Natural killer cell (primary cell): Measurements from ENCODE around the gene ANKRD34A. TPM values are rescaled to one million over a fixed set of nuclear protein-coding genes. Genes with fewer than 3 reads are reported as not detected.

Experiments
- ATAC-seq, 3 donors: fragments of 150-1000 bp in 2 of 3; fragments of 200-7000 bp in 1 of 3; cut with Tn5 transposase; 1 replicate in 1 of 3; 2 replicates in 2 of 3; pipeline ENCODE4 v1.10.0; 2021; ENCODE audit warnings: mild to moderate bottlenecking in 2 of 3, moderate library complexity in 2 of 3
- DNase-seq, 2 donors: peaks; one replicate each; pipeline versions ENCODE4 v3.0.0 to v3.0.0-alpha.2; 2013 to 2021; ENCODE audit warnings: mixed read lengths in 1 of 2
- H3K27ac ChIP-seq: one replicate; pipeline ENCODE4 v1.5.1; 2013; ENCODE audit warnings: mild to moderate bottlenecking, low read length
- H3K27me3 ChIP-seq: one replicate; pipeline ENCODE4 v1.6.1; 2013; ENCODE audit warnings: low read length; ENCODE audit not compliant: control insufficient read depth, insufficient read depth
- H3K36me3 ChIP-seq: one replicate; pipeline ENCODE4 v1.6.1; 2013; ENCODE audit warnings: low read length; ENCODE audit not compliant: control insufficient read depth, insufficient read depth
- H3K4me1 ChIP-seq: one replicate; pipeline ENCODE4 v1.6.1; 2013; ENCODE audit warnings: low read length; ENCODE audit not compliant: control insufficient read depth, insufficient read depth
- H3K4me3 ChIP-seq: one replicate; pipeline ENCODE4 v1.5.1; 2013; ENCODE audit warnings: low read length
- H3K9me3 ChIP-seq: one replicate; pipeline ENCODE4 v1.6.1; 2013; ENCODE audit warnings: low read length; ENCODE audit not compliant: control insufficient read depth, insufficient read depth
- H3K27ac Mint-ChIP-seq, 2 donors: one replicate each; pipeline ENCODE4 v1.8.0; 2022; ENCODE audit warnings: mild to moderate bottlenecking in 2 of 2, mixed read lengths in 2 of 2, moderate library complexity in 1 of 2
- H3K27me3 Mint-ChIP-seq, 2 donors: one replicate each; pipeline ENCODE4 v1.8.0; 2022; ENCODE audit warnings: low read depth in 2 of 2, mixed read lengths in 2 of 2
- H3K36me3 Mint-ChIP-seq: one replicate; pipeline ENCODE4 v1.8.0; 2022; ENCODE audit warnings: mixed read lengths
- H3K4me1 Mint-ChIP-seq, 2 donors: one replicate each; pipeline ENCODE4 v1.8.0; 2022; ENCODE audit warnings: mixed read lengths in 2 of 2
- H3K4me3 Mint-ChIP-seq: one replicate; pipeline ENCODE4 v1.8.0; 2022; ENCODE audit warnings: mild to moderate bottlenecking, moderate library complexity, mixed read lengths
- H3K9me3 Mint-ChIP-seq, 2 donors: one replicate each; pipeline ENCODE4 v1.8.0; 2022; ENCODE audit warnings: mixed read lengths in 2 of 2
- WGBS: methylation state at CpG from one replicate; pipeline ENCODE4 v1.1.7; 2013; ENCODE audit warnings: missing lambda C conversion rate; ENCODE audit not compliant: insufficient coverage; 5-methylcytosine and 5-hydroxymethylcytosine counted together
- intact Hi-C: fragments of 100-400 bp; cut with micrococcal nuclease; formaldehyde crosslinking; loops from one replicate; pipeline ENCODE4 v1.14.2; 2022
- total RNA-seq, 4 donors: library from RNA; stranded (reverse); fragments of 120-200 nt in 1 of 4; gene quantifications; one replicate each; pipeline versions ENCODE4 v1.2.3 to v1.2.4, GENCODE V29; 2013 to 2022
- TF ChIP-seq, protein P1 (sequence below): fragments of 200-600 bp; IDR thresholded peaks from one replicate; pipeline ENCODE4 v1.8.0; 2022; ENCODE audit warnings: antibody characterized with exemption

Gene ANKRD34A
- total RNA-seq, 3 donors from 2014 or later (not counting 1 experiment from before 2014, with no cell fraction given): 1.4 to 1.9 (median 1.4) TPM

DNA sequence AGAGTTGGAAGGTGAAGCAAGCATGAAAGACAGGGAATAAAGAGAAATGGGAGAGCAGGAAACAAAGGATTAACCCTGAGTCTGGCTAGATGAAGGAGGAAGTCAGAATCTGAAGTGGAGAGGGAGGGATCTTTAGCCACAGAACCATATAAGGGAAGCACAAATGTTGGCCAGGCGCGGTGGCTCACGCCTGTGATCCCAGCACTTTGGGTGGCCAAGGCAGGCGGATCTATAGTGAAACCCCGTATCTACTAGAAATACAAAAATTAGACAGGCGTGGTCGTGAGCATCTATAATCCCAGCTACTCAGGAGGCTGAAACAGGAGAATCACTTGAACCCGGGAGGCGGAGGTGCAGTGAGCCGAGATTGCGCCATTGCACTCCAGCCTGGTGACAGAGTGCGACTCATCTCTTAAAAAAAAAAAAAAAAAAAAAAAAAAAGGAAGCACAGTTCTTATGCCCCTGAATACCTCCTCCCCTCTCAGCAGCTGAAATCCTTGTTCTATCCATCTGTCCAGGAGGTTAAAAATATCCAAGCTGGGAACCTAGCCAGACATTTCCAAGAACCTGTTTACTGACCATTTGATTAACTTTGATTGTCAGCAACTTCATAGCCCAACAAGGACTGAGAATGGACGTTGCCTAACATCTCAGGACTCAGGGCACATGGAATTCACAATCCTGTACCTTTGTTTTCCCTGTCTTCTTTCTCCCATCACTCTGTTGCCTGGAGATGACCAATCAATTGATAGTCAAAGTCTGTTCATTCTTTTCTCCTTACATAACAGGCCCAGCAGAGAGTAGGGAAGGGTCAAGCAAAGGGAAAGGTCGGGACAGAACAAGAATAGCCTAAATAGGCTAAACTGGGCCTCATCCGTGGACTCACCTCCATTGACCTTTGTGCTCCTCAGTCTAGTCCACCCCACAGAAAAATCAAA lies 21.4 kb upstream of the ANKRD34A start:
- ATAC-seq (peak in 1 of 3 donors; percentile 34), DNase-seq (peak in 1 of 2 donors; percentile 12)
- no peaks in the 10 kb centered on the region for H3K9me3 ChIP-seq
- H3K27me3 Mint-ChIP-seq: no peaks in the 10 kb centered on the region
- peak overlapping the region; percentile 45 for H3K27ac ChIP-seq
- H3K4me3 ChIP-seq: no peak overlapping the region
- H3K9me3 Mint-ChIP-seq: no peaks in the 10 kb centered on the region
- TF ChIP-seq, protein P1, sequence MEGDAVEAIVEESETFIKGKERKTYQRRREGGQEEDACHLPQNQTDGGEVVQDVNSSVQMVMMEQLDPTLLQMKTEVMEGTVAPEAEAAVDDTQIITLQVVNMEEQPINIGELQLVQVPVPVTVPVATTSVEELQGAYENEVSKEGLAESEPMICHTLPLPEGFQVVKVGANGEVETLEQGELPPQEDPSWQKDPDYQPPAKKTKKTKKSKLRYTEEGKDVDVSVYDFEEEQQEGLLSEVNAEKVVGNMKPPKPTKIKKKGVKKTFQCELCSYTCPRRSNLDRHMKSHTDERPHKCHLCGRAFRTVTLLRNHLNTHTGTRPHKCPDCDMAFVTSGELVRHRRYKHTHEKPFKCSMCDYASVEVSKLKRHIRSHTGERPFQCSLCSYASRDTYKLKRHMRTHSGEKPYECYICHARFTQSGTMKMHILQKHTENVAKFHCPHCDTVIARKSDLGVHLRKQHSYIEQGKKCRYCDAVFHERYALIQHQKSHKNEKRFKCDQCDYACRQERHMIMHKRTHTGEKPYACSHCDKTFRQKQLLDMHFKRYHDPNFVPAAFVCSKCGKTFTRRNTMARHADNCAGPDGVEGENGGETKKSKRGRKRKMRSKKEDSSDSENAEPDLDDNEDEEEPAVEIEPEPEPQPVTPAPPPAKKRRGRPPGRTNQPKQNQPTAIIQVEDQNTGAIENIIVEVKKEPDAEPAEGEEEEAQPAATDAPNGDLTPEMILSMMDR: no peak
- intact Hi-C loops: no loop called here
- no peaks in the 10 kb centered on the region for H3K36me3 Mint-ChIP-seq
- no peaks in the 10 kb centered on the region for H3K27me3 ChIP-seq
- H3K27ac Mint-ChIP-seq: peak overlapping the region in 1 of 2 donors; percentile 35
- peak overlapping the region; percentile 7 for H3K4me3 Mint-ChIP-seq
- H3K4me1 ChIP-seq: peaks cover 40% of the 10 kb centered on the region
- H3K4me1 Mint-ChIP-seq: peaks cover 33 to 60% of the 10 kb centered on the region in 2 donors
- no peaks in the 10 kb centered on the region for H3K36me3 ChIP-seq
- WGBS: 64% methylated on average over 15 of the region's 15 CpGs

GRCh38 chr1:145985129-145985501 lies 20.7 kb upstream of the ANKRD34A start:
- Mint-ChIP-seq H3K27ac (peak overlapping the region in 1 of 2 donors; percentile 35), H3K9me3 (no peaks in the 10 kb centered on the region), H3K36me3 (no peaks in the 10 kb centered on the region), H3K27me3 (no peaks in the 10 kb centered on the region), H3K4me1 (peaks cover 33 to 60% of the 10 kb centered on the region in 2 donors), H3K4me3 (peak overlapping the region; percentile 7)
- H3K27ac ChIP-seq: peak overlapping the region; percentile 45
- DNase-seq (no peak), ATAC-seq (no peak)
- H3K4me1 ChIP-seq: peaks cover 44% of the 10 kb centered on the region
- no peaks in the 10 kb centered on the region for H3K36me3 ChIP-seq
- H3K27me3 ChIP-seq: no peaks in the 10 kb centered on the region
- no peaks in the 10 kb centered on the region for H3K9me3 ChIP-seq
- intact Hi-C loops: no loop called here
- H3K4me3 ChIP-seq: no peak overlapping the region
- TF ChIP-seq, protein P1: no peak
- 75% methylated on average over 2 of the region's 2 CpGs for WGBS

- peaks cover 33 to 60% of the 10 kb centered on the region in 2 donors for H3K4me1 Mint-ChIP-seq
- peak in 1 of 2 donors; percentile 62 for DNase-seq
- peak overlapping the region; percentile 46 for H3K4me3 Mint-ChIP-seq
- no peaks in the 10 kb centered on the region for H3K9me3 Mint-ChIP-seq
- H3K27ac ChIP-seq: no peak overlapping the region
- H3K4me3 ChIP-seq: no peak overlapping the region
- peak overlapping the region in 1 of 2 donors; percentile 35 for H3K27ac Mint-ChIP-seq
- TF ChIP-seq, protein P1: no peak
- H3K27me3 ChIP-seq: no peaks in the 10 kb centered on the region
- H3K36me3 ChIP-seq: no peaks in the 10 kb centered on the region
- intact Hi-C loops: no loop called here
- no peaks in the 10 kb centered on the region for H3K27me3 Mint-ChIP-seq
- no peaks in the 10 kb centered on the region for H3K36me3 Mint-ChIP-seq
- H3K9me3 ChIP-seq: no peaks in the 10 kb centered on the region
- no peak for ATAC-seq
- peaks cover 50% of the 10 kb centered on the region for H3K4me1 ChIP-seq
- 85% methylated on average over 9 of the region's 12 CpGs for WGBS
Measured at GRCh38 chr1:145983960-145984830, 19.8 kb upstream of the ANKRD34A start.
